NCI-H774 (cell line): ENCODE data around the gene C15orf39.

Experiments
- DNase-seq: peaks from one replicate; lab custom pipeline; 2025; lab: John Stamatoyannopoulos, UW

The C15orf39 gene

GRCh38 chr15:75172284-75172820 lies 29.3 kb upstream of the C15orf39 start:
- DNase-seq: no peak

- DNase-seq: no peak
Observed at GRCh38 chr15:75174102-75174501, 27.6 kb upstream of the C15orf39 start.

GRCh38 chr15:75174729-75175128 lies 27.0 kb upstream of the C15orf39 start:
- no peak for DNase-seq

GRCh38 chr15:75176396-75176761 lies 25.3 kb upstream of the C15orf39 start:
- DNase-seq: no peak

- no peak for DNase-seq
Observed at GRCh38 chr15:75177360-75178071, 24.2 kb upstream of the C15orf39 start.

- DNase-seq: no peak
Observed at GRCh38 chr15:75178171-75178937, 23.3 kb upstream of the C15orf39 start.

GRCh38 chr15:75178938-75179745 lies 22.5 kb upstream of the C15orf39 start:
- no peak for DNase-seq

GRCh38 chr15:75179746-75180140 lies 21.9 kb upstream of the C15orf39 start:
- no peak for DNase-seq

GRCh38 chr15:75181780-75182179 lies 19.9 kb upstream of the C15orf39 start:
- DNase-seq: no peak

GRCh38 chr15:75182187-75183131 lies 19.2 kb upstream of the C15orf39 start:
- no peak for DNase-seq

- DNase-seq: no peak
Observed at GRCh38 chr15:75185271-75186029, 16.2 kb upstream of the C15orf39 start.

GRCh38 chr15:75186044-75186443 lies 15.6 kb upstream of the C15orf39 start:
- DNase-seq: no peak

- no peak for DNase-seq
Observed at GRCh38 chr15:75188499-75188898, 13.2 kb upstream of the C15orf39 start.

- DNase-seq: no peak
Observed at GRCh38 chr15:75191235-75191634, 10.4 kb upstream of the C15orf39 start.

- DNase-seq: no peak
Observed at GRCh38 chr15:75192307-75192706, 9.4 kb upstream of the C15orf39 start.

GRCh38 chr15:75193272-75193671 lies 8.4 kb upstream of the C15orf39 start:
- no peak for DNase-seq

GRCh38 chr15:75193976-75194375 lies 7.7 kb upstream of the C15orf39 start:
- no peak for DNase-seq

GRCh38 chr15:75194397-75194796 lies 7.3 kb upstream of the C15orf39 start:
- DNase-seq: no peak

- DNase-seq: peak; percentile 85
Observed at GRCh38 chr15:75195122-75195765, 6.4 kb upstream of the C15orf39 start.

- no peak for DNase-seq
Observed at GRCh38 chr15:75195766-75196241, 5.9 kb upstream of the C15orf39 start.
